ENCODE results near the gene SFSWAP. TPM values are rescaled to one million over a fixed set of nuclear protein-coding genes. Genes with fewer than 3 reads are reported as not detected.

SFSWAP gene
- total RNA-seq, 1 donor from 2014 or later = 83.3 TPM

DNA sequence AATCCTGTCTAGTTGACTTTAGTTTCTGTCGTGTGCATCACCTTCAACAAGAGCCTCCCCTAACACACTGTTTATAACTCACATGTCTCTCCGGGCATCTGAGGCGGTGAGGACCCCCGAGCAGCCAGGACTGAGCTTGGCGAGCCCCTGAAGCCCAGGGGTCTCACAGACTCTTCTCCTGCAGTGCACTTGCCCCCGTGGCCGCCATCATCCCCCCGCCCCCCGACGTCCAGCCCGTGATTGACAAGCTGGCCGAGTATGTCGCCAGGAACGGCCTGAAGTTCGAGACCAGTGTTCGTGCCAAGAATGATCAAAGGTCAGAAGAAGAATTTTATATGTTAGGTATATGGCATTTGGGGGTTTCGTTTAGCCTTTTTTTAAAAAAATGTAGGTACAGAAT lies 43.3 kb downstream of the SFSWAP start:
- no peak for DNase-seq (ENCODE audit: low read depth, low spot score)
- peaks cover 43% of the 10 kb centered on the region for H3K36me3 Mint-ChIP-seq (ENCODE audit: low read depth)

DNA sequence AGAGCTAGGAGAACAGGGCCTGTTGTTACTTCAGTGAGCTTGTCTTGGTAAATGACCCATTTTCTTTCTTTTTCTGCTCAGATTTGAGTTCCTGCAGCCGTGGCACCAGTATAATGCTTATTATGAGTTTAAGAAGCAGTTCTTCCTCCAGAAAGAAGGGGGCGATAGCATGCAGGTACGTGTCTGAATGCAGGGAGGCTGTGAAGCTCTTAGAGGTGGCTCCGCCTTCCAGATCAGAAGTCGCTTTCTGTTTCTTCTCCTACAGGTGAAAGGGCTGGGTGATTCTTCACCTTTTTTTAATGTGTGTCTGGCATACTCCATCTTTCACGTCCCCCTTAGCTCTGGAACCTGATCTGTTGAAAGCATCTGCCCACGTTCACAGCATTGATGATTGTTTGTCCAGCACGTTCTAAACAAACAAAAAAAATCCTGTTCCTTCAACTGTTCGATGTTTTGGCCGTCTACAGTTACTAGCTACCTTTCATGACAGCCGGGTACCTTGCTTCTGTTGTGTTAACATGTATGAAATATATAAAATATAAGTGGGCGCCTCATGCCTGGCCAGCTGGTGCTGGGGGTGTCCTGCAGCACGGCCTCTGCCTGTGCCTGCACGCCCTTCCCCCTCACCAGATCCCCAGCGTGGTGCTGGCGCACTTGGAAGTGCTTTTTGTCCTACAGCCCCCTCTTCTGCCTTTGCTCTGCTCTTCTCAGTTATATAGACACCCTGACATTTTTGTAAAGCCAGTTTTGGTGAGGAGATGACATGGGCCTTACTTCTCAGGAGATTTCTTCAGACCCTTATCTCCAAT lies 44.6 kb downstream of the SFSWAP start:
- Mint-ChIP-seq H3K27me3 (ENCODE audit: low read depth) (no peaks in the 10 kb centered on the region), H3K4me1 (no peaks in the 10 kb centered on the region), H3K4me3 (no peak overlapping the region), H3K27ac (ENCODE audit: unreplicated experiment) (no peak overlapping the region), H3K36me3 (ENCODE audit: low read depth) (peaks cover 45% of the 10 kb centered on the region), H3K9me3 (no peaks in the 10 kb centered on the region)
- no peak for DNase-seq (ENCODE audit: low read depth, low spot score)
- TF ChIP-seq, protein P1, sequence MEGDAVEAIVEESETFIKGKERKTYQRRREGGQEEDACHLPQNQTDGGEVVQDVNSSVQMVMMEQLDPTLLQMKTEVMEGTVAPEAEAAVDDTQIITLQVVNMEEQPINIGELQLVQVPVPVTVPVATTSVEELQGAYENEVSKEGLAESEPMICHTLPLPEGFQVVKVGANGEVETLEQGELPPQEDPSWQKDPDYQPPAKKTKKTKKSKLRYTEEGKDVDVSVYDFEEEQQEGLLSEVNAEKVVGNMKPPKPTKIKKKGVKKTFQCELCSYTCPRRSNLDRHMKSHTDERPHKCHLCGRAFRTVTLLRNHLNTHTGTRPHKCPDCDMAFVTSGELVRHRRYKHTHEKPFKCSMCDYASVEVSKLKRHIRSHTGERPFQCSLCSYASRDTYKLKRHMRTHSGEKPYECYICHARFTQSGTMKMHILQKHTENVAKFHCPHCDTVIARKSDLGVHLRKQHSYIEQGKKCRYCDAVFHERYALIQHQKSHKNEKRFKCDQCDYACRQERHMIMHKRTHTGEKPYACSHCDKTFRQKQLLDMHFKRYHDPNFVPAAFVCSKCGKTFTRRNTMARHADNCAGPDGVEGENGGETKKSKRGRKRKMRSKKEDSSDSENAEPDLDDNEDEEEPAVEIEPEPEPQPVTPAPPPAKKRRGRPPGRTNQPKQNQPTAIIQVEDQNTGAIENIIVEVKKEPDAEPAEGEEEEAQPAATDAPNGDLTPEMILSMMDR (conservative IDR thresholded peaks at IDR 0.05) = peak; percentile 56

More for the DNA sequence above, 43.3 kb downstream of the SFSWAP start:
- H3K27ac Mint-ChIP-seq (ENCODE audit: unreplicated experiment) = no peak overlapping the region
- TF ChIP-seq, protein P1 (conservative IDR thresholded peaks at IDR 0.05) = no peak
- H3K4me1 Mint-ChIP-seq = no peaks in the 10 kb centered on the region
- no peaks in the 10 kb centered on the region for H3K27me3 Mint-ChIP-seq (ENCODE audit: low read depth)
- no peaks in the 10 kb centered on the region for H3K9me3 Mint-ChIP-seq
- H3K4me3 Mint-ChIP-seq = no peak overlapping the region

DNA sequence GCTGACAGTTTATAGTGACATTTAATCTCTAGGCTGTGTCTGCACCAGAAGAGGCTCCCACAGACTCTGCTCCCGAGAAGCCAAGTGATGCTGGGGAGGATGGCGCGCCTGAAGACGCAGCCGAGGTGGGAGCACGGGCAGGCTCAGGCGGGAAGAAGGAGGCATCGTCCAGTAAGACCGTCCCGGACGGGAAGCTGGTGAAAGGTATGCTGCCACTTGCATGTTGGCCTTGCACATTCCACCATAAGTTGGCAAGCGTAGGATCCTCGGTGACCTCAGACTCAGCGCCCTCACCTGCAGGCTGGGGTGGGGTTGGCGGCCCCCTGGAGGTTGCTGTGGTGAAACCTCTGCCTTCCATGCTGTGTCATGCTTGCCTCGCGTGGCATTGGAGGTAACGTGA lies 45.6 kb downstream of the SFSWAP start:
- Mint-ChIP-seq H3K4me1 (no peaks in the 10 kb centered on the region), H3K27me3 (ENCODE audit: low read depth) (no peaks in the 10 kb centered on the region), H3K4me3 (no peak overlapping the region), H3K36me3 (ENCODE audit: low read depth) (peaks cover 45% of the 10 kb centered on the region), H3K9me3 (no peaks in the 10 kb centered on the region), H3K27ac (ENCODE audit: unreplicated experiment) (peak overlapping the region; percentile 57)
- DNase-seq (ENCODE audit: low read depth, low spot score) = no peak
- TF ChIP-seq, protein P1 (conservative IDR thresholded peaks at IDR 0.05) = no peak

DNA sequence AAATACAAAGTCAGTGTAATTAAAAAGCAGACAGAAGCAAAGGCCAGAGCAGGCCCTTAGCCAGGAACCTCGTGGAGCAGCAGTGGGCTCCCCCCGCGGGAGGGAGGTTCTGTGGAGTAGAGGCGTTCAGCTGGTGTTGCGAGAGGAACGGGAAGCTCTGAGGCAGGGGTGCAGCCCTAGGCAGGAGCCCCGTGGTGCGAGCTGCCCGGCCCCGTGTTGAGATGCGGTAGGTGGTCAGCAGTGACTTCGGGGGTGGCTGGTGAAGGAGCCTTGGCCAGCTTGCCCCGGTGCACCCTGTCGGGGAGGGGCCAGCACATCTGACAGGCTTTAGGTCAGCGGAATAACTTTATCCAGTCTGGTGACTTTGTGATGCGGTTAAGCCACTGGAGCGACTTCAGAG lies 46.2 kb downstream of the SFSWAP start:
- TF ChIP-seq, protein P1 (conservative IDR thresholded peaks at IDR 0.05) = no peak
- Mint-ChIP-seq H3K27me3 (ENCODE audit: low read depth) (no peaks in the 10 kb centered on the region), H3K9me3 (no peaks in the 10 kb centered on the region), H3K4me3 (no peak overlapping the region), H3K4me1 (no peaks in the 10 kb centered on the region), H3K27ac (ENCODE audit: unreplicated experiment) (no peak overlapping the region), H3K36me3 (ENCODE audit: low read depth) (peaks cover 46% of the 10 kb centered on the region)
- DNase-seq (ENCODE audit: low read depth, low spot score) = no peak

DNA sequence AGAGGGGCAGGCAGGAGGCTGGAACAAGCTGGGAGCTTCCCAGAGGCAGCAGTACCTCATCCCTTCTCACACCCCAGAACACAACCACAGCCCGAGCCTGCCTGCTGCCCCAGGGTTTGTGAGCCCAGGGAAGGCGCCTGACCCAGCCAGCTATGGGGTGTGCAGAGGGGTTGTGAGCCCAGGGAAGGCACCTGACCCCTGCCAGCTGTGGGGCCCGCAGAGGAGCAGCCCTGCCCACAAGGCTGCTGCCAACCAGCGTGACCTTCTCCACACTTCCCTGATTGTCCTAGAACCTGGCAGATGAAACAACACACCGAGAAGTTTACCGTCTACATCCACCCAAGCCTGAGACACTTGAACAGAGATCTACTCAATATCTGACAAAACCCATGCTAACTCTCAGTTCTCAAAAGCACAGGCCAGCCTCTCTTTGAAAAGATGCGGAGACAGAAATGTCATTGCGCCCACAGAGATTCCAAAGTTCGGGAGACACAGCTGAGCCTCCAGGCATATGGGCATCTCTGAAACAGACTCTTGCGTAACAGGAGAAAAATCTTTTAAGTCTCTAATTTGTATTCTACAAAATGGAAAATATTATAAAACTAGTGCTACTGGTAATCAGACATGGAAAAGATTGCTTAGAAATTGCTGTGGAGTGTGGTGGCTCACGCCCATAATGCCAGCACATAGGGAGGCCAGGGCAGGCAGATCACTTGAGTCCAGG lies 47.3 kb downstream of the SFSWAP start:
- Mint-ChIP-seq H3K27ac (ENCODE audit: unreplicated experiment) (no peak overlapping the region), H3K27me3 (ENCODE audit: low read depth) (no peaks in the 10 kb centered on the region), H3K9me3 (no peaks in the 10 kb centered on the region), H3K36me3 (ENCODE audit: low read depth) (peaks cover 41% of the 10 kb centered on the region), H3K4me3 (no peak overlapping the region), H3K4me1 (no peaks in the 10 kb centered on the region)
- no peak for DNase-seq (ENCODE audit: low read depth, low spot score)
- TF ChIP-seq, protein P1 (conservative IDR thresholded peaks at IDR 0.05) = no peak

Data from neural crest cell (in vitro differentiated cells).